G401 (cell line): ENCODE results near the gene PROS1. TPM values are rescaled to one million over a fixed set of nuclear protein-coding genes. Genes with fewer than 3 reads are reported as not detected.
"Not testable (repeated sequence)": the region's sequence is repeated elsewhere in the genome, so short reads cannot be mapped to it uniquely, and the experiment has no call there.

ENCODE experiments used
- DNase-seq: peaks from one replicate; pipeline ENCODE4 v3.0.0-alpha.2; 2015; ENCODE audit warnings: low spot score
- in situ Hi-C: cut with HindIII; loops from 2 replicates; pipeline ENCODE4 v1.10.0; 2016; ENCODE audit warnings: low sequenced_read_pairs, mixed read lengths
- total RNA-seq: library from RNA; depleted of rRNA; stranded (reverse); fragments of >200 nt; shearing (Covaris generic); gene quantifications from 2 replicates; pipeline ENCODE4 v1.2.3, GENCODE V29; 2014; rRNA removed

The PROS1 gene
- total RNA-seq, 1 experiment from 2014 or later, result 13.7 TPM

DNA sequence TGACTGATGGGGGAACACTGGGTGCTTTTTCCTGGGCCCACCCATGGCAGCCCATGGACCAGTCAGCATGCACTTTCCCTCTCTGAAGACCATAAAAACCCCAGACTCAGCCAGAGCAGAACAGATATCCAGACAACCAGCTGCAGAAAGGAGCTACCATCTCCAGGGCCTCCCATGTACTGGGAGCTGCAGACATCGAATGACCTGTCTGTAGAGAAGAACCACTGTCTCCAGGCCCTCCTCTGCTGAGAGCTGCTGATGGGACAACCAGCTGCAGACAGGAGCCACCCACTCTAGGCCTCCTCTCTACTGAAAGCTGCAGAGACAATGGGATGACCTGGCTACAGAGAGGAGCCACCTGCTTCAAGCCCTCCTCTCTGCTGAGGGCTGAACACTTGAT is 66.6 kb downstream of the PROS1 start:
- DNase-seq, result no peak
- in situ Hi-C loops, result no loop called here

DNA sequence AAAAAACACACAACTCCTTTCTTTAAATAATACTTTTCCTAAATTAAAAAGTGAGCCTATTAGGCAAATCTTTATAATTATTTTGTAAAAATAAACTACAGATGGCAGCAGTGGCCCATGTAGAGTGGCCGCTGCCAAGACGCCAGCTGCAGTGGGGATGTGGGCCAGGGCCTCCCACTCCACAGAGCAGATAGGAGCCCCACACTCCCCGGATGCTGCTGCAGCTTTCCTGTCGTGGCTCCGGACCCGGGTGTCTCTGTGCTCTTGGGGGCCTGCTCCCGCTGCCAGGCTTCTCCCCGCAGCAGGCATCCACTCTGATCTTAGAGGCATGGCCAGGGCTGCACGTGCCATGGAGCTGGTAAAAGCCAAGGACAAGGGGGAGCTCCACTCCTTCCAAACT is 67.5 kb downstream of the PROS1 start:
- DNase-seq, result no peak
- in situ Hi-C loops, result no loop called here

DNA sequence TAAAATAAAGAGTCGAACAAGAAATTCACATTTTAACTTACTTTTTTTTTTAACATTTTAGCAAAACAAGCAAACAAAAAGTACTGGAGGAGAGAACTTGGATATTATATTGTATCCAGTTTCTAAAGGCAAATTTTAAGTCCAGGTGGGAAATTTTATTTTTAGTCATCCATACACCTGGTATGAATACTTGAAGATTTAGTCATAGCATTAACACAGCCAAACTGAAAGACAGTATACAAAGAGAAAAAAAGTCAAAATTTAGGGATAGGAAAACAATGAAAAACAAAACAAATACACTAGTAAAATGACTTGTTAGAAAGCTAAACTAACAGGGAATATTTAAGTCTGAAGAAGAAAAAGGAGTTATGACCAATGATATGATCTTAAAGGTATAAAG is 69.1 kb downstream of the PROS1 start:
- in situ Hi-C loops, result no loop called here
- DNase-seq, result no peak

DNA sequence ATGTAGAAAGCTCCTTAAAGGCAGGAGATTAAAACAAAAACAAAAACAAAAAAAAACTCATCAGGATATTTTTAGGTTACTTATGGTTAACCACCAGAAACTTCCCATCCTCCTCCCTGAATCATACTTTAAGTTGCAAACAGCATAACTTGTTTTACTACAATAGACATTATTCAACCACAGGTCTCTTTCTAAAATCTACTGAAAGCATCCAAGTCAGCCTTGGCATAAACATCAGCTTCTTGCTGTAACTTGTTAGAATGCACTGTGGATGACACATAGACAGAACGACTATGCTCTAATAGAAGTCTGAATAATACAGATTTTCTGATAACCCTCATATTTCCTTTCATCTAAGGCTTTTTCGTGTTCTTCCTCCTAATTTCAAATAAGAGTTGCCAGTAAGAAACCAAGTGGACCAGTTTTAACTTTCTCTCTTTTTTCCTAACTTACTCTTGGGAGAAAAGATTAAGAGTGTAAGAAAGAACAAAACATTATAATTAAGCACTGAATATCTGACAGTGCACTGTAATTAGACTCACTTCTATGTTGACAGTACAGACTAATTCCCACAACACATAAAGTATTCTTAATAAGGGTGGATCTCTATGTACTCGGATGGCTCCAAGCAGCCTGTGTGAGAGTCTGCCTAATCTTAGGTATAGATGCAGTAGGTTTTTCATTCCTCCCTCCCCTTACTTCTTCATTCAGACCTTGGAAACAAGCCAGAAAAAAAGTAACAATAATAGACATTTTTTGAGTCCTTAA is 95.3 kb downstream of the PROS1 start:
- in situ Hi-C loops, DNase-seq: not testable (repeated sequence)

DNA sequence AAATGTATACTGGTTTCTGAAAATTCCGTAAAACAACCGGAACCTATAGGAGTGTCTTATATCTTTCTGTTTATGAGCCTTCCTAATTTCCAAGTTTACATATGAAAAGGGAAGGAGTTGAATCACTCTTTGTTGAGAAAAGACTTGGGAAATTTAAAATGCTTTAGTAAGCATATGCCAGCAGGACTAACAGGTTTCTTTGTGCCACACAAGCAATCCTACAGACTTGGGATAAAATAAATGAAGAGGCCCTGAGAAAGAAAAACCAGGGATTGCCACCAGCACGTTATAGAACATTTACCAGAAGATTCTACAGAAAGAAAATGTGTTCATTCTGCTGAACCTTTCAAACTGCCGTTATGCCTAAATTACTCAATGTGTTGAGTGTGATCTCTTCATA is 96.3 kb downstream of the PROS1 start:
- DNase-seq, in situ Hi-C loops: not testable (repeated sequence)

DNA sequence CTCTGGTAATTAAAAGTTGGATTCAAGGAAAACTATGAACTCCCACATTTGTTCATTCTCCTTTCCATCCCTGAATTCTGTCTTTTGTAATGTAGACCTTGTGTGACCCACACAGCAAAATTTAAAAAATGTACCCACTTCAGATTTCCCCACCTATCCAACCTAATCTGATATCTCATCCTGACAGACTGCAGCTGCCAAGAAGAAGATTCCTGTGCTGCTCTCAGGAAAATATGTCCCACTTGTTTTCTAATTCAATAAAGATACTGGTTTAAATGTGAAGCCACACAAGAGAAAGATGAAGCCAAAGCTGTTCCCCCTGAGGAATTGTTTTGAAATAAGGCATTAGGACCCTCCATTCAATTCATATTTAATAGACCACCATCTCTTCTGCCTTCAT is 100.3 kb downstream of the PROS1 start:
- DNase-seq, in situ Hi-C loops: not testable (repeated sequence)

DNA sequence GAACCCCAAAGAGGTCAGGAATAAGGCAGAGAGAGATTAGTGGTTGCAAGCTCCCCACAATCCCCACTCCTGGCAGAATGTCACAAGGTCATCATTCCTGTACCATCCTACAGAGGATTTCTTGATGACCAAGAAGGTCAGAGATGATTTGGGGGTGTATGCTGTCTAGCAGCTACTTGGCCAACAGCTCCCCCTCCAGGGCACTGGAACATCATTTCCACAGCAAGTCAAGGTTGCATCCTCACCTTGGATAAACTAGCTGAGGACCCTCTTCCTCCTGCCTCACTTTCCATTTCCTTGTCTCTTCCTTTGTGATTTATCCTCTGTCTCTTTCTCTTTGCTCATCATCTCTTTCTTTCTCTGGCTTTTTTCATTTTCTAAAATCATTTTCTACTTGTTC is 106.3 kb downstream of the PROS1 start:
- in situ Hi-C loops, result no loop called here
- DNase-seq, result no peak

DNA sequence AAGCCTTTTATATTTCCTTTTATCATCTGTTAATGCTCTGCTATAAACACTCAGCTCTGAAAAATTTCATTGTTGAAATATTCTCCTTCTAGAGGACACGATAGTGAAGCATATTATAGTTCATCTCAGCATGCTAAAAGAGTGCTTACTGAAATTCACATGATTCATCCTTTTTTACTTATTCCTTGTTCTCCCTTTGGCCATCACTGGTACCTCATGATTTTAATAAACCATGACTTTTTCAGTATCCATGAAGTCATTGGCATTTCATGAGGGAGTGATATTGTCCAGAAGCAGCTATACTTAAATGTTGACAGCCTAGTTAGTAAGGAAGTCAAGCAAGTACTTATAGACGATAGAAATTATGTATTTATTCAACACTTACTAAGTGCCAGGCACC is 112.7 kb downstream of the PROS1 start:
- DNase-seq, result no peak
- in situ Hi-C loops, result no loop called here

DNA sequence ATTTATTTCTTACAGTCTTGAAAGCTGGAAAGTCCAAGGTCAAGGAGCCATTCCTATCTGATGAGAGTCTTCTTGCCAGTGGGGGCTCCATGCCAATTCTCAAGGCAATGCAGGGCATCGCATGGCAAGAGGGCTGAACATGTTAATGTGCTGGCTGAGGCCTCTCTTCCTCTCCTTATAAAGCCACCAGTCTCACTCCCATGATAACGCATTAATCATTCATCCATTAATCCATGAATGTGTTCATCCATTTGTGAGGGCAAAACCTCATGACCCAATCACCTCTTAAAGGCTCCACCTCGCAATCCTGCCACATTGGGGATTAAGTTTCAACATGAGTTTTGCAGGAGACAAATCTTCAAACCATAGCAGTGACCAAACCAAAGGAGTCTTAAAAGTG is 118.3 kb downstream of the PROS1 start:
- in situ Hi-C loops, result no loop called here
- no peak for DNase-seq

DNA sequence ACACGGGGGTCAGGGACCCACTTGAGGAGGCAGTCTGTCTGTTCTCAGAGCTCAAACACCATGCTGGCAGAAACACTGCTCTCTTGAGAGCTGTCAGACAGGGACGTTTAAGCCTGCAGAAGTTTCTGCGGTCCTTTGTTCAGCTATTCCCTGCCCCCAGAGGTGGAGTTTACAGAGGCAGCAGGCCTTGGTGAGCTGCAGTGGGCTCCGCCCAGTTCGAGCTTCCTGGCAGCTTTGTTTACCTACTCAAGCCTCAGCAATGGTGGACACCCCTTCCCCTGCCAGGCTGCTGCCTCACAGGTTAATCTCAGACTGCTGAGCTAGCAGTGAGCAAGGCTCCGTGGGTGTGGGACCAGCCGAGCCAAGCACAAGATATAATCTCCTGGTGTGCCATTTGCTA is 121.5 kb downstream of the PROS1 start:
- in situ Hi-C loops, DNase-seq: not testable (repeated sequence)

DNA sequence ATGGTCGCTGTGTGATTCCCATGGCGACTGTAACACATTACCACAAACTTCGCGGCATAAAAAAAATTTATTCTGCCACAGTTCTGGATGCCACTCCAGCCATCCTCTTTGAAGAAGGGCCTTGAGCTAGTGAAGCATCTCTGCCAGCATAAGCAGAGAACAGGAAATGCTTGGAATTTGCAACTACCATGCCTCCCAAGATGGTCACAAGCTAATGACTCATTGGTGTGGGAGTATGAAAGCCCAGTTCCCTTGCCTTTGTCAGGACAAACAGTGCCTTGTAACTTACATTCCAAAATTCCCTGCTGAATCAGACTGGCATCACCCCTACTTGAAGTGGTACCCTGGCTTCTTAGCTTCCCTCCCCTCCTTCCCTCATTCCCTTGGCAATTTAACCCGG is 129.7 kb downstream of the PROS1 start:
- DNase-seq, result no peak

DNA sequence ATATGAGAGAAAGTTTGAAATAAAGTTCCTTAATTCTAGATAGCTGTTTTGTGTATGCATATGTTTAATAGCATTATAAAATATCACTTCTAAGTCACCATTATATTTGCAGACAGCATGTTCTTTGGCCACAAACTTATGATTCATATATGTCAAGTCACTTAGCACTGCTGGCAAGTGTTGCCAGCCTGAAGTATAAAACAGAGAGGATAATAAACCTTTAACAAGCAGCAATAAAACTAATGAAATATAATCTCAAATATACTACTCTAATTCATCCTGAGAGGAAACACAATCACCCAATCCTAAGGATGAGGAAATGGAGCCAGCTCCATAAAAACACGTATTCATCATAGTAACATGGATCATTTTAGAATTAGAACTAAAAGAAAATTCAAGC is 134.5 kb downstream of the PROS1 start:
- in situ Hi-C loops, DNase-seq: not testable (repeated sequence)

More for the DNA sequence above, 129.7 kb downstream of the PROS1 start:
- in situ Hi-C loops, result no loop called here

Other genes with a start within 250 kb of the PROS1 start
- gene ARL13B, start 6.3 kb upstream of the PROS1 start, total RNA-seq, result 9.7 and 21.6 TPM in 2 replicates
- not detected in 2 replicates for gene STX19, start 54.7 kb upstream of the PROS1 start, total RNA-seq
- 0.31 and 0.81 TPM in 2 replicates for gene DHFR2, start 89.0 kb upstream of the PROS1 start, total RNA-seq
- 6.3 and 11.0 TPM in 2 replicates for gene NSUN3, start 89.2 kb upstream of the PROS1 start, total RNA-seq